Neural progenitor cell (in vitro differentiated cells): ENCODE results near the gene PVALB. TPM values are rescaled to one million over a fixed set of nuclear protein-coding genes. Genes with fewer than 3 reads are reported as not detected.

ENCODE experiments used
- DNase-seq: peaks from one replicate; pipeline ENCODE4 v3.0.0-alpha.2; 2016; ENCODE audit warnings: low spot score
- H2AFZ ChIP-seq: fragments of 200-600 bp; sonication (generic); replicated peaks from 2 replicates; pipeline ENCODE4 v1.6.1; 2016; ENCODE audit warnings: antibody characterized with exemption
- H3F3A ChIP-seq: fragments of 200-600 bp; sonication (generic); 2 replicates; pipeline ENCODE4 v1.6.1; 2016; ENCODE audit warnings: antibody characterized with exemption, low read depth
- H3K27ac ChIP-seq: fragments of 200-600 bp; sonication (generic); 2 replicates; pipeline ENCODE4 v1.5.1; 2016; ENCODE audit warnings: mild to moderate bottlenecking
- H3K27me3 ChIP-seq: fragments of 200-600 bp; sonication (generic); 2 replicates; pipeline ENCODE4 v1.6.1; 2016; ENCODE audit warnings: mild to moderate bottlenecking, moderate library complexity
- H3K36me3 ChIP-seq: fragments of 200-600 bp; sonication (generic); 2 replicates; pipeline ENCODE4 v1.5.1; 2016
- H3K4me1 ChIP-seq: fragments of 200-600 bp; sonication (generic); 2 replicates; pipeline ENCODE4 v1.6.1; 2016; ENCODE audit warnings: mixed run types
- H3K4me2 ChIP-seq: fragments of 200-600 bp; sonication (generic); 2 replicates; pipeline ENCODE4 v1.6.1; 2016
- H3K4me3 ChIP-seq: fragments of 200-600 bp; sonication (generic); 2 replicates; pipeline ENCODE4 v1.5.1; 2016
- H3K79me2 ChIP-seq: fragments of 200-600 bp; sonication (generic); 2 replicates; pipeline ENCODE4 v1.6.1; 2016; ENCODE audit warnings: low read depth
- H3K9ac ChIP-seq: fragments of 200-600 bp; sonication (generic); 2 replicates; pipeline ENCODE4 v1.6.1; 2016
- H3K9me3 ChIP-seq: fragments of 200-600 bp; sonication (generic); 2 replicates; pipeline ENCODE4 v1.5.1; 2016; ENCODE audit warnings: low read depth
- H4K20me1 ChIP-seq: fragments of 200-600 bp; sonication (generic); 2 replicates; pipeline ENCODE4 v1.6.1; 2016; ENCODE audit warnings: low read depth
- H3K27ac Mint-ChIP-seq: 3 replicates; pipeline ENCODE4 v1.8.0; 2021; ENCODE audit warnings: mixed read lengths
- H3K27me3 Mint-ChIP-seq: 2 replicates; pipeline ENCODE4 v1.8.0; 2022; ENCODE audit warnings: low read depth, mild to moderate bottlenecking, inconsistent platforms, moderate library complexity, mixed read lengths; ENCODE audit not compliant: insufficient read depth
- H3K36me3 Mint-ChIP-seq: 3 replicates; pipeline ENCODE4 v1.8.0; 2021; ENCODE audit warnings: mixed read lengths
- H3K4me1 Mint-ChIP-seq: 3 replicates; pipeline ENCODE4 v1.8.0; 2021; ENCODE audit warnings: mixed read lengths
- H3K4me3 Mint-ChIP-seq: 3 replicates; pipeline ENCODE4 v1.8.0; 2021; ENCODE audit warnings: mild to moderate bottlenecking, moderate library complexity, mixed read lengths
- H3K9me3 Mint-ChIP-seq: 3 replicates; pipeline ENCODE4 v1.8.0; 2020; ENCODE audit warnings: mixed read lengths
- CTCF ChIP-seq: fragments of 200-600 bp; sonication (generic); IDR thresholded peaks from 2 replicates; pipeline ENCODE4 v1.5.1; 2017; ENCODE audit warnings: antibody characterized with exemption, mild to moderate bottlenecking
- EZH2 ChIP-seq: fragments of 200-600 bp; sonication (generic); IDR thresholded peaks from 2 replicates; pipeline ENCODE4 v1.6.1; 2017; ENCODE audit warnings: antibody characterized with exemption, mild to moderate bottlenecking, moderate library complexity
- EZH2phosphoT487 ChIP-seq: fragments of 200-600 bp; sonication (generic); IDR thresholded peaks from 2 replicates; pipeline ENCODE4 v1.6.1; 2017; ENCODE audit warnings: antibody characterized with exemption
- total RNA-seq: library from RNA; depleted of rRNA; stranded (reverse); fragments of >200 nt; gene quantifications from 2 replicates; pipeline ENCODE4 v1.2.3, GENCODE V29; 2015; ENCODE audit warnings: low replicate concordance

Gene PVALB
- total RNA-seq, 1 donor from 2014 or later, result not detected

GRCh38 chr22:36761553-36762240, 55.1 kb downstream of the PVALB start:
- H3F3A ChIP-seq, result no peaks in the 10 kb centered on the region
- peaks cover 8% of the 10 kb centered on the region for H3K4me1 Mint-ChIP-seq
- H3K79me2 ChIP-seq, result no peaks in the 10 kb centered on the region
- H3K36me3 Mint-ChIP-seq, result peaks cover 8% of the 10 kb centered on the region
- H3K27ac ChIP-seq, result no peak overlapping the region
- no peak for DNase-seq
- H3K27me3 ChIP-seq, result no peaks in the 10 kb centered on the region
- TF ChIP-seq CTCF, result no peak
- TF ChIP-seq EZH2phosphoT487, result no peak
- TF ChIP-seq EZH2, result no peak
- no peaks in the 10 kb centered on the region for H3K27me3 Mint-ChIP-seq
- no peaks in the 10 kb centered on the region for H3K4me1 ChIP-seq
- no peaks in the 10 kb centered on the region for H3K9me3 ChIP-seq
- H3K4me2 ChIP-seq, result no peak overlapping the region
- no peak overlapping the region for H3K4me3 ChIP-seq
- no peaks in the 10 kb centered on the region for H3K36me3 ChIP-seq
- no peaks in the 10 kb centered on the region for H4K20me1 ChIP-seq
- no peak overlapping the region for H2AFZ ChIP-seq
- H3K27ac Mint-ChIP-seq, result no peak overlapping the region
- H3K9ac ChIP-seq, result no peak overlapping the region
- H3K9me3 Mint-ChIP-seq, result no peaks in the 10 kb centered on the region
- H3K4me3 Mint-ChIP-seq, result no peak overlapping the region

- H3K27ac Mint-ChIP-seq, result no peak overlapping the region
Measured at GRCh38 chr22:36760786-36761185, 56.0 kb downstream of the PVALB start.

GRCh38 chr22:36759481-36760159, 57.2 kb downstream of the PVALB start:
- DNase-seq, result no peak
- H3K36me3 Mint-ChIP-seq, result peaks cover 2% of the 10 kb centered on the region
- Histone ChIP-seq H4K20me1 (no peaks in the 10 kb centered on the region), H3K9ac (no peak overlapping the region), H3K9me3 (no peaks in the 10 kb centered on the region), H2AFZ (no peak overlapping the region), H3K4me3 (no peak overlapping the region), H3K4me1 (no peaks in the 10 kb centered on the region), H3K27ac (no peak overlapping the region), H3F3A (no peaks in the 10 kb centered on the region), H3K4me2 (no peak overlapping the region), H3K27me3 (no peaks in the 10 kb centered on the region), H3K36me3 (no peaks in the 10 kb centered on the region), H3K79me2 (no peaks in the 10 kb centered on the region)
- H3K27ac Mint-ChIP-seq, result no peak overlapping the region
- TF ChIP-seq EZH2 (no peak), CTCF (no peak), EZH2phosphoT487 (no peak)
- no peak overlapping the region for H3K4me3 Mint-ChIP-seq
- H3K9me3 Mint-ChIP-seq, result no peaks in the 10 kb centered on the region
- H3K27me3 Mint-ChIP-seq, result peaks cover 3% of the 10 kb centered on the region
- H3K4me1 Mint-ChIP-seq, result peaks cover 8% of the 10 kb centered on the region

More at GRCh38 chr22:36760786-36761185, 56.0 kb downstream of the PVALB start:
- Histone ChIP-seq H3K36me3 (no peaks in the 10 kb centered on the region), H4K20me1 (no peaks in the 10 kb centered on the region), H2AFZ (no peak overlapping the region), H3K4me1 (no peaks in the 10 kb centered on the region), H3K79me2 (no peaks in the 10 kb centered on the region), H3K9ac (no peak overlapping the region), H3K9me3 (no peaks in the 10 kb centered on the region), H3K27ac (no peak overlapping the region), H3K27me3 (no peaks in the 10 kb centered on the region), H3K4me3 (no peak overlapping the region), H3F3A (no peaks in the 10 kb centered on the region), H3K4me2 (no peak overlapping the region)
- DNase-seq, result no peak
- H3K9me3 Mint-ChIP-seq, result no peaks in the 10 kb centered on the region
- H3K4me3 Mint-ChIP-seq, result no peak overlapping the region
- H3K36me3 Mint-ChIP-seq, result peaks cover 7% of the 10 kb centered on the region
- H3K4me1 Mint-ChIP-seq, result peaks cover 8% of the 10 kb centered on the region
- H3K27me3 Mint-ChIP-seq, result no peaks in the 10 kb centered on the region
- TF ChIP-seq CTCF (no peak), EZH2phosphoT487 (no peak), EZH2 (no peak)
